Upper lobe of left lung (tissue), 6 donors: ENCODE data around the gene NCF4. TPM values are rescaled to one million over a fixed set of nuclear protein-coding genes. Genes with fewer than 3 reads are reported as not detected.
A peak's percentile ranks its signal among the peaks of the same experiment; 100 is the strongest.

Experiments
- ATAC-seq, 2 donors: fragments of 200-7000 bp; cut with Tn5 transposase; one replicate each; pipeline ENCODE4 v1.9.1; 2022; ENCODE audit warnings: mild to moderate bottlenecking in 2 of 2, moderate library complexity in 2 of 2; ENCODE audit not compliant: low FRiP score in 2 of 2
- DNase-seq, 2 donors: peaks; one replicate each; pipeline ENCODE4 v3.0.0-alpha.2; 2019 to 2020
- H3K27ac ChIP-seq, 4 donors: fragments of 200-600 bp; sonication (generic); one replicate each; pipeline ENCODE4 v1.5.1; 2016 to 2019
- H3K27me3 ChIP-seq, 4 donors: fragments of 200-600 bp; sonication (generic); one replicate each; pipeline ENCODE4 v1.5.1; 2017 to 2019
- H3K36me3 ChIP-seq, 4 donors: fragments of 200-600 bp; sonication (generic); one replicate each; pipeline ENCODE4 v1.5.1; 2016 to 2019
- H3K4me1 ChIP-seq, 4 donors: fragments of 200-600 bp; sonication (generic); one replicate each; pipeline ENCODE4 v1.5.1; 2018 to 2019
- H3K4me3 ChIP-seq, 4 donors: fragments of 200-600 bp; sonication (generic); one replicate each; pipeline ENCODE4 v1.5.1; 2017 to 2019; ENCODE audit warnings: mild to moderate bottlenecking in 2 of 4, moderate library complexity in 1 of 4
- H3K9me3 ChIP-seq, 4 donors: fragments of 200-600 bp; sonication (generic); one replicate each; pipeline ENCODE4 v1.5.1; 2018 to 2019
- EP300 ChIP-seq, 4 donors: sonication (generic); formaldehyde crosslinking; IDR thresholded peaks; one replicate each; pipeline ENCODE4 v1.5.1; 2017; ENCODE audit warnings: antibody characterized with exemption in 4 of 4, control low read depth in 2 of 4
- POLR2A ChIP-seq, 4 donors: fragments of 450-650 bp; IDR thresholded peaks; one replicate each; pipeline ENCODE4 v1.5.1; 2016 to 2017; ENCODE audit warnings: antibody characterized with exemption in 4 of 4, mild to moderate bottlenecking in 2 of 4
- POLR2AphosphoS5 ChIP-seq, 2 donors: sonication (generic); formaldehyde crosslinking; IDR thresholded peaks; one replicate each; pipeline ENCODE4 v1.5.1; 2017; ENCODE audit warnings: antibody characterized with exemption in 2 of 2
- WGBS, 2 donors: methylation state at CpG; one replicate each; pipeline ENCODE4 v1.1.5; 2017 to 2018; 5-methylcytosine and 5-hydroxymethylcytosine counted together
- total RNA-seq, 6 donors: library from RNA; depleted of rRNA in 4 of 6; stranded (reverse); fragments of >200 nt in 4 of 6; gene quantifications; one replicate each; pipeline versions ENCODE4 v1.1.0 to v1.2.1, GENCODE V29; 2016 to 2021
- TF ChIP-seq, protein P1 (sequence below), 6 experiments: fragments of 450-650 bp in 4 of 6; fragments of 200-600 bp in 2 of 6; sonication (generic) in 2 of 6; IDR thresholded peaks; one replicate each; pipeline ENCODE4 v1.5.1; 2016 to 2019; ENCODE audit warnings: antibody characterized with exemption in 6 of 6
- donor health status: DM: no; HTN: no; CAD: no; lungs with moderate emphysema.
- donor health status: DM: no; HTN: yes; CAD: no; lungs with severe emphysema.

Gene NCF4
- total RNA-seq, 6 donors from 2014 or later: 28.2 to 72.5 (median 54.3) TPM

- Histone ChIP-seq H3K27ac (no peak overlapping the region), H3K9me3 (peaks cover 0 to 6% (median 2%) of the 10 kb centered on the region in 4 donors), H3K27me3 (no peaks in the 10 kb centered on the region), H3K36me3 (no peaks in the 10 kb centered on the region), H3K4me1 (no peaks in the 10 kb centered on the region), H3K4me3 (no peak overlapping the region)
- 56 to 61% methylated on average over 1 to 2 of the region's 2 CpGs for WGBS, 2 donors
- no peak for TF ChIP-seq POLR2AphosphoS5 (IDR thresholded peaks at IDR 0.05)
- no peak for TF ChIP-seq POLR2A (IDR thresholded peaks at IDR 0.05)
- no peak for TF ChIP-seq EP300 (IDR thresholded peaks at IDR 0.05)
- DNase-seq (no peak), ATAC-seq (no peak)
Observed at GRCh38 chr22:36900225-36900624, 39.4 kb downstream of the NCF4 start.

DNA sequence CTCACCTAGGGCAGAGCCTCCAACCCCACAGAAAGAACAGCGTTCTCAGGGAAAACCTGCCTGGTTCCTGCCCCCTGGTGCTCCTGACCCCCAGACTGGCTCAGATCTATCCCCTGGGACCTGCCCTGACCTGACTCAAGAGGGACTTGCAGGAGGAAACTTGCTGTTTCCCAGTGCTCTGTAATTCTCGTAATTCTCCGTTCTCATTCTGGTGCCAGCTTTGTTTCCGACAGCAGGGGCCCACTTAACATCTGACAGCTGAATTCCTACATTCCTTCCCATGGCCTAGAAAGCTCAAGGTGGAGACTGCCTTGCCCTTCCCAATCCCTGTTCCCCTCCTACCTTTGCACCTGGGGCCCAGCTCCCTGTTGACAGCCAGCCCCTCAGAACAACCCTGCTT, 40.1 kb downstream of the NCF4 start:
- no peak for DNase-seq

GRCh38 chr22:36901411-36902142, 40.8 kb downstream of the NCF4 start:
- no peak for DNase-seq
- Histone ChIP-seq H3K27ac (no peak overlapping the region), H3K4me1 (no peaks in the 10 kb centered on the region), H3K9me3 (no peaks in the 10 kb centered on the region), H3K36me3 (no peaks in the 10 kb centered on the region), H3K4me3 (no peak overlapping the region), H3K27me3 (no peaks in the 10 kb centered on the region)
- 81 to 86% methylated on average over 10 to 13 of the region's 13 CpGs for WGBS, 2 donors
- TF ChIP-seq POLR2AphosphoS5 (IDR thresholded peaks at IDR 0.05): no peak
- TF ChIP-seq, protein P1, sequence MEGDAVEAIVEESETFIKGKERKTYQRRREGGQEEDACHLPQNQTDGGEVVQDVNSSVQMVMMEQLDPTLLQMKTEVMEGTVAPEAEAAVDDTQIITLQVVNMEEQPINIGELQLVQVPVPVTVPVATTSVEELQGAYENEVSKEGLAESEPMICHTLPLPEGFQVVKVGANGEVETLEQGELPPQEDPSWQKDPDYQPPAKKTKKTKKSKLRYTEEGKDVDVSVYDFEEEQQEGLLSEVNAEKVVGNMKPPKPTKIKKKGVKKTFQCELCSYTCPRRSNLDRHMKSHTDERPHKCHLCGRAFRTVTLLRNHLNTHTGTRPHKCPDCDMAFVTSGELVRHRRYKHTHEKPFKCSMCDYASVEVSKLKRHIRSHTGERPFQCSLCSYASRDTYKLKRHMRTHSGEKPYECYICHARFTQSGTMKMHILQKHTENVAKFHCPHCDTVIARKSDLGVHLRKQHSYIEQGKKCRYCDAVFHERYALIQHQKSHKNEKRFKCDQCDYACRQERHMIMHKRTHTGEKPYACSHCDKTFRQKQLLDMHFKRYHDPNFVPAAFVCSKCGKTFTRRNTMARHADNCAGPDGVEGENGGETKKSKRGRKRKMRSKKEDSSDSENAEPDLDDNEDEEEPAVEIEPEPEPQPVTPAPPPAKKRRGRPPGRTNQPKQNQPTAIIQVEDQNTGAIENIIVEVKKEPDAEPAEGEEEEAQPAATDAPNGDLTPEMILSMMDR (IDR thresholded peaks at IDR 0.05): no peak
- no peak for TF ChIP-seq POLR2A (IDR thresholded peaks at IDR 0.05)
- TF ChIP-seq EP300 (IDR thresholded peaks at IDR 0.05): no peak
- ATAC-seq: no peak

More for the DNA sequence above, 40.1 kb downstream of the NCF4 start:
- Histone ChIP-seq H3K4me3 (no peak overlapping the region), H3K4me1 (no peaks in the 10 kb centered on the region), H3K9me3 (peaks cover 0 to 2% (median 1%) of the 10 kb centered on the region in 4 donors), H3K36me3 (no peaks in the 10 kb centered on the region), H3K27ac (no peak overlapping the region), H3K27me3 (no peaks in the 10 kb centered on the region)
- TF ChIP-seq POLR2AphosphoS5 (IDR thresholded peaks at IDR 0.05): no peak
- WGBS, 2 donors: 42 to 48% methylated on average over 4 of the region's 4 CpGs
- no peak for ATAC-seq

DNA sequence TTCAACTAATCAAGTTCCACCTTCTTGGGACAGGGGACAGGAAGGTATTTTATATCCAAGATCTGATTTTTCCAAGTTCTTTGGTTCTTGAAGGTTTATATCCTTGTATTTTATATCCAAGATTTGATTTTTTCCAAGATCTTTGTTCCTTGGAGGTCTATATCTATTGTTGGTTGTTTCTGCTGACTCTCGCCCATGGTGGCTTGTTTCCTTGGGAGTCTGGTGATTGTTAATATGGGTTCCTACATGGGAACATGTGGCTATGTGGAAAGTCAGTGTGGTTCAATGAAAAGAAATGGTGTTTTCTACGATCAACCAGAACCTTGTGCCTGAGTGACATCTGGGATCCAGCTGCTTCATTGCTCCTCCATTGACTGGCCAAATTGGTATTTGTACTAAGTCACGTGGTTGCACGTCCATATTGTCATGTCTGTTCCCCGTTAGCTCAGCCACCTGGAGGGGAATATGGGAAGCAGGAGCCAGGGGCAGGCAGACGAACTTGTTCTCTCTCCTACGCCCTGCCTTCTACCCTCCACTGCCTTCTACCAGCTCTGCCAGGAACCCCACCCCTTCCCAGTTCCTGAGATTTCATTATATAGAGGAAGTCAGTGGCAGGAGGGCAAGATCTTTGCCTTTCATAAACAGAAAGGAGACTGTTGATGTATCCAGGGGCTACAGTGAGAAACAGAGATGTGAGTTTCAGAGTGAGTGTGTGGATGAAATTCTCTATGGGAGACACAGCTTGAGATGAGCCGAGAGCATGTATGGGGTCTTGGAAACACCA, 41.5 kb downstream of the NCF4 start:
- no peak for DNase-seq
- Histone ChIP-seq H3K27ac (no peak overlapping the region), H3K27me3 (no peaks in the 10 kb centered on the region), H3K4me3 (no peak overlapping the region), H3K9me3 (no peaks in the 10 kb centered on the region), H3K36me3 (no peaks in the 10 kb centered on the region), H3K4me1 (no peaks in the 10 kb centered on the region)
- TF ChIP-seq EP300 (IDR thresholded peaks at IDR 0.05): no peak
- no peak for TF ChIP-seq POLR2A (IDR thresholded peaks at IDR 0.05)
- TF ChIP-seq POLR2AphosphoS5 (IDR thresholded peaks at IDR 0.05): no peak
- TF ChIP-seq, protein P1 (IDR thresholded peaks at IDR 0.05): no peak
- ATAC-seq: peak in 1 of 2 donors; percentile 75
- 66 to 74% methylated on average over 8 of the region's 8 CpGs for WGBS, 2 donors

- TF ChIP-seq, protein P1 (IDR thresholded peaks at IDR 0.05): no peak
- TF ChIP-seq EP300 (IDR thresholded peaks at IDR 0.05) (no peak), POLR2AphosphoS5 (IDR thresholded peaks at IDR 0.05) (no peak), POLR2A (IDR thresholded peaks at IDR 0.05) (no peak)
- 75 to 80% methylated on average over 6 of the region's 6 CpGs for WGBS, 2 donors
- ATAC-seq: no peak
- Histone ChIP-seq H3K27ac (no peak overlapping the region), H3K36me3 (no peaks in the 10 kb centered on the region), H3K27me3 (no peaks in the 10 kb centered on the region), H3K4me1 (no peaks in the 10 kb centered on the region), H3K9me3 (no peaks in the 10 kb centered on the region), H3K4me3 (no peak overlapping the region)
- DNase-seq: no peak
Observed at GRCh38 chr22:36904260-36904880, 43.6 kb downstream of the NCF4 start.
